ENCODE measurements around the gene MVB12B. TPM values are rescaled to one million over a fixed set of nuclear protein-coding genes. Genes with fewer than 3 reads are reported as not detected.

The MVB12B gene
- total RNA-seq, 1 experiment from 2014 or later, result 6.2 TPM

- no peak for DNase-seq (ENCODE audit: low read depth)
Observed at GRCh38 chr9:126329476-126330275, 3.0 kb downstream of the MVB12B start.

- no peak for DNase-seq (ENCODE audit: low read depth)
Observed at GRCh38 chr9:126330536-126330935, 3.9 kb downstream of the MVB12B start.

- no peak for DNase-seq (ENCODE audit: low read depth)
Observed at GRCh38 chr9:126331964-126332748, 5.5 kb downstream of the MVB12B start.

GRCh38 chr9:126334721-126335621 lies 8.3 kb downstream of the MVB12B start:
- DNase-seq (ENCODE audit: low read depth), result no peak

- DNase-seq (ENCODE audit: low read depth), result no peak
Observed at GRCh38 chr9:126335837-126336735, 9.5 kb downstream of the MVB12B start.

GRCh38 chr9:126336736-126337325 lies 10.2 kb downstream of the MVB12B start:
- DNase-seq (ENCODE audit: low read depth), result no peak

GRCh38 chr9:126337729-126338372 lies 11.2 kb downstream of the MVB12B start:
- DNase-seq (ENCODE audit: low read depth), result no peak

GRCh38 chr9:126338945-126339344 lies 12.3 kb downstream of the MVB12B start:
- DNase-seq (ENCODE audit: low read depth), result no peak

GRCh38 chr9:126341426-126341825 lies 14.8 kb downstream of the MVB12B start:
- no peak for DNase-seq (ENCODE audit: low read depth)

- DNase-seq (ENCODE audit: low read depth), result no peak
Observed at GRCh38 chr9:126341902-126342301, 15.3 kb downstream of the MVB12B start.

- DNase-seq (ENCODE audit: low read depth), result no peak
Observed at GRCh38 chr9:126342621-126343031, 16.0 kb downstream of the MVB12B start.

- DNase-seq (ENCODE audit: low read depth), result no peak
Observed at GRCh38 chr9:126343271-126343700, 16.7 kb downstream of the MVB12B start.

- no peak for DNase-seq (ENCODE audit: low read depth)
Observed at GRCh38 chr9:126346031-126346430, 19.4 kb downstream of the MVB12B start.

- no peak for DNase-seq (ENCODE audit: low read depth)
Observed at GRCh38 chr9:126347093-126347492, 20.5 kb downstream of the MVB12B start.

- DNase-seq (ENCODE audit: low read depth), result no peak
Observed at GRCh38 chr9:126347911-126348760, 21.5 kb downstream of the MVB12B start.

- DNase-seq (ENCODE audit: low read depth), result no peak
Observed at GRCh38 chr9:126348911-126349550, 22.4 kb downstream of the MVB12B start.

GRCh38 chr9:126354887-126355770 lies 28.5 kb downstream of the MVB12B start:
- no peak for DNase-seq (ENCODE audit: low read depth)
